NB4 (cell line): ENCODE measurements around the gene IQCC.

Source experiments
- DNase-seq: peaks from one replicate; pipeline ENCODE4 v3.0.0; 2010; ENCODE audit warnings: low read depth
- H3K4me3 ChIP-seq: one replicate; pipeline ENCODE4 v1.5.1; 2011; ENCODE audit warnings: mild to moderate bottlenecking, low read depth, low read length, moderate library complexity
- CTCF ChIP-seq: IDR thresholded peaks from one replicate; pipeline ENCODE4 v1.5.1; 2012; ENCODE audit warnings: low read depth, low read length
- MAX ChIP-seq: IDR thresholded peaks from 2 replicates; pipeline ENCODE4 v1.6.1; 2011; ENCODE audit warnings: low read depth, low read length
- MYC ChIP-seq: IDR thresholded peaks from 2 replicates; pipeline ENCODE4 v1.6.1; 2011; ENCODE audit warnings: low read depth, low read length
- POLR2A ChIP-seq: IDR thresholded peaks from 2 replicates; pipeline ENCODE4 v1.6.1; 2011; ENCODE audit warnings: mild to moderate bottlenecking; ENCODE audit not compliant: insufficient read length; ENCODE audit errors: extremely low read depth

IQCC gene

GRCh38 chr1:32220746-32221580, 15.5 kb downstream of the IQCC start:
- no peak for TF ChIP-seq MAX
- TF ChIP-seq MYC = no peak
- TF ChIP-seq CTCF = no peak
- TF ChIP-seq POLR2A = no peak
- no peak for DNase-seq

GRCh38 chr1:32221581-32221979, 16.1 kb downstream of the IQCC start:
- DNase-seq = no peak
- H3K4me3 ChIP-seq = peak overlapping the region; percentile 95
- no peak for TF ChIP-seq CTCF
- TF ChIP-seq MYC = no peak
- no peak for TF ChIP-seq POLR2A
- no peak for TF ChIP-seq MAX

More at GRCh38 chr1:32220746-32221580, 15.5 kb downstream of the IQCC start:
- H3K4me3 ChIP-seq = peak overlapping the region; percentile 95

GRCh38 chr1:32221980-32222755, 16.7 kb downstream of the IQCC start, which contains the start of the genes EIF3I and TMEM234:
Gene EIF3I, plus strand, starts transcription at chr1:32222407. Its CDS starts 35 bp downstream, at chr1:32222442.
Gene TMEM234, minus strand, starts transcription at chr1:32222353. Its CDS starts 31 bp downstream, at chr1:32222322.
- no peak for TF ChIP-seq CTCF
- peak; percentile 77 for TF ChIP-seq POLR2A
- peak; percentile 86 for TF ChIP-seq MYC
- TF ChIP-seq MAX = peak; percentile 74
- DNase-seq = peak; percentile 91
- H3K4me3 ChIP-seq = peak within 1 kb of the TSS; percentile 95

- TF ChIP-seq MAX (no peak), MYC (no peak), CTCF (no peak), POLR2A (no peak)
- H3K4me3 ChIP-seq = peak overlapping the region; percentile 3
- no peak for DNase-seq
These were observed 18.2 kb downstream of the IQCC start for GRCh38 chr1:32223683-32224082.

- H3K4me3 ChIP-seq = no peak overlapping the region
- DNase-seq = no peak
These were observed 18.8 kb downstream of the IQCC start for GRCh38 chr1:32224285-32224684.

More at GRCh38 chr1:32224285-32224684, 18.8 kb downstream of the IQCC start:
- TF ChIP-seq MAX (no peak), MYC (no peak), CTCF (no peak), POLR2A (no peak)
